IMR-90 (cell line): Measurements from ENCODE around the gene ZNF554. TPM values are rescaled to one million over a fixed set of nuclear protein-coding genes. Genes with fewer than 3 reads are reported as not detected.

Source experiments
- ATAC-seq: fragments of 200-7000 bp; cut with Tn5 transposase; 2 replicates; pipeline ENCODE4 v1.9.1; 2020; ENCODE audit warnings: low read depth, mild to moderate bottlenecking, moderate library complexity
- BruUV-seq: library from RNA; stranded (reverse); fragments of 400-500 nt; replicated peaks from 2 replicates; lab custom pipeline; 2021; lab: Mats Ljungman, UMichigan
- CTCF ChIA-PET: fragments of 300-600 bp; formaldehyde crosslinking; extraction: SDS; loops from one replicate; lab custom pipeline; 2021; ENCODE audit warnings: antibody characterized with exemption; lab: Yijun Ruan, JAX
- POLR2A ChIA-PET: fragments of 300-600 bp; sonication (Branson Sonifier 250); formaldehyde crosslinking; loops from one replicate; lab custom pipeline; 2022; ENCODE audit warnings: antibody characterized with exemption; ENCODE audit not compliant: unreplicated experiment; lab: Charles Lee
- DNase-seq: peaks from one replicate; pipeline ENCODE4 v3.0.0; 2013
- H2AFZ ChIP-seq: replicated peaks from 2 replicates; pipeline ENCODE3; 2013; ENCODE audit warnings: low read length, mild to moderate bottlenecking; ENCODE audit not compliant: poor library complexity
- H2AK5ac ChIP-seq: 2 replicates; pipeline ENCODE4 v1.6.1; 2013; ENCODE audit warnings: low read depth, low read length, inconsistent platforms
- H2AK9ac ChIP-seq: replicated peaks from 2 replicates; pipeline ENCODE3; 2013; ENCODE audit warnings: mild to moderate bottlenecking, low read depth, low read length, moderate library complexity; ENCODE audit not compliant: poor library complexity
- H2BK120ac ChIP-seq: 2 replicates; pipeline ENCODE4 v1.6.1; 2013; ENCODE audit warnings: low read depth, low read length, inconsistent platforms
- H2BK15ac ChIP-seq: 3 replicates; pipeline ENCODE4 v1.6.1; 2013; ENCODE audit warnings: low read depth, low read length, inconsistent platforms
- H2BK20ac ChIP-seq: 2 replicates; pipeline ENCODE4 v1.6.1; 2013; ENCODE audit warnings: low read depth, mild to moderate bottlenecking, inconsistent platforms, low read length, moderate library complexity
- H2BK5ac ChIP-seq: 2 replicates; pipeline ENCODE4 v1.6.1; 2013; ENCODE audit warnings: mild to moderate bottlenecking, low read depth, low read length, inconsistent platforms; ENCODE audit not compliant: poor library complexity, severe bottlenecking
- H3K14ac ChIP-seq: replicated peaks from 2 replicates; pipeline ENCODE4 v1.6.1; 2013; ENCODE audit warnings: low read depth, low read length, inconsistent platforms
- H3K18ac ChIP-seq: 2 replicates; pipeline ENCODE4 v1.6.1; 2013; ENCODE audit warnings: low read depth, low read length, control low read depth
- H3K23ac ChIP-seq: 2 replicates; pipeline ENCODE4 v1.6.1; 2013; ENCODE audit warnings: low read depth, low read length, inconsistent platforms
- H3K27ac ChIP-seq: 2 replicates; pipeline ENCODE4 v1.5.1; 2013; ENCODE audit warnings: mild to moderate bottlenecking, control low read depth, low read length; ENCODE audit not compliant: insufficient read depth
- H3K27me3 ChIP-seq: 2 replicates; pipeline ENCODE4 v1.6.1; 2013; ENCODE audit warnings: low read length; ENCODE audit not compliant: control insufficient read depth, insufficient read depth
- H3K36me3 ChIP-seq: 2 replicates; pipeline ENCODE4 v1.6.1; 2013; ENCODE audit warnings: low read length, mixed read lengths; ENCODE audit not compliant: control insufficient read depth, insufficient read depth
- H3K4ac ChIP-seq: 2 replicates; pipeline ENCODE4 v1.6.1; 2013; ENCODE audit warnings: low read depth, low read length, inconsistent platforms
- H3K4me1 ChIP-seq: 2 replicates; pipeline ENCODE4 v1.6.1; 2013; ENCODE audit warnings: low read length, mixed read lengths; ENCODE audit not compliant: control insufficient read depth, insufficient read depth
- H3K4me2 ChIP-seq: 2 replicates; pipeline ENCODE4 v1.6.1; 2013; ENCODE audit warnings: low read depth, mild to moderate bottlenecking, control low read depth, low read length, moderate library complexity
- H3K4me3 ChIP-seq: 2 replicates; pipeline ENCODE4 v1.5.1; 2013; ENCODE audit warnings: low read depth, mild to moderate bottlenecking, control low read depth, low read length, moderate library complexity; ENCODE audit not compliant: insufficient read depth
- H3K56ac ChIP-seq: 2 replicates; pipeline ENCODE4 v1.6.1; 2013; ENCODE audit warnings: low read length, inconsistent platforms; ENCODE audit not compliant: insufficient read depth; ENCODE audit errors: extremely low read depth
- H3K79me1 ChIP-seq, 2 experiments: 2 replicates each; pipeline ENCODE4 v1.6.1; 2013; ENCODE audit warnings: low read length in 2 of 2, inconsistent platforms in 1 of 2, low read depth in 1 of 2
- H3K9ac ChIP-seq: 2 replicates; pipeline ENCODE4 v1.6.1; 2013; ENCODE audit warnings: low read depth, low read length, control low read depth
- H3K9me1 ChIP-seq: 2 replicates; pipeline ENCODE4 v1.6.1; 2013; ENCODE audit warnings: low read length, inconsistent platforms; ENCODE audit not compliant: insufficient read depth
- H3K9me3 ChIP-seq: 2 replicates; pipeline ENCODE4 v1.6.1; 2013; ENCODE audit warnings: low read length; ENCODE audit not compliant: control insufficient read depth, insufficient read depth
- H4K20me1 ChIP-seq: 2 replicates; pipeline ENCODE4 v1.6.1; 2013; ENCODE audit warnings: low read length, inconsistent platforms; ENCODE audit not compliant: insufficient read depth
- H4K5ac ChIP-seq: 2 replicates; pipeline ENCODE4 v1.6.1; 2013; ENCODE audit warnings: mild to moderate bottlenecking, low read depth, low read length, control low read depth
- H4K8ac ChIP-seq, 2 experiments: 2 replicates each; pipeline ENCODE4 v1.6.1; 2013; ENCODE audit warnings: low read depth in 2 of 2, low read length in 2 of 2, control low read depth in 1 of 2, inconsistent platforms in 1 of 2
- H4K91ac ChIP-seq: 2 replicates; pipeline ENCODE4 v1.6.1; 2013; ENCODE audit warnings: low read depth, low read length, inconsistent platforms; ENCODE audit not compliant: insufficient read depth
- BHLHE40 ChIP-seq: fragments of 150-350 bp; IDR thresholded peaks from 2 replicates; pipeline ENCODE4 v1.6.1; 2016; ENCODE audit warnings: mild to moderate bottlenecking, low read depth, low read length
- CEBPB ChIP-seq: IDR thresholded peaks from 2 replicates; pipeline ENCODE4 v1.6.1; 2012; ENCODE audit warnings: low read depth, low read length, improper control_type of control experiment
- CHD1 ChIP-seq: IDR thresholded peaks from 2 replicates; pipeline ENCODE4 v1.6.1; 2012; ENCODE audit warnings: low read depth, low read length, improper control_type of control experiment
- CTCF ChIP-seq: conservative IDR thresholded peaks from 2 replicates; pipeline ENCODE4 v1.5.1; 2012; ENCODE audit warnings: mild to moderate bottlenecking, low read depth, low read length, improper control_type of control experiment
- FOS ChIP-seq: fragments of 150-350 bp; IDR thresholded peaks from 2 replicates; pipeline ENCODE4 v1.6.1; 2016; ENCODE audit warnings: low read depth, low read length
- MAFK ChIP-seq: IDR thresholded peaks from 2 replicates; pipeline ENCODE4 v1.6.1; 2012; ENCODE audit warnings: low read depth, low read length, improper control_type of control experiment
- MAZ ChIP-seq: IDR thresholded peaks from 2 replicates; pipeline ENCODE4 v1.6.1; 2012; ENCODE audit warnings: low read depth, mild to moderate bottlenecking, low read length, improper control_type of control experiment, moderate library complexity, borderline replicate concordance
- MXI1 ChIP-seq: IDR thresholded peaks from 2 replicates; pipeline ENCODE4 v1.6.1; 2012; ENCODE audit warnings: low read depth, mild to moderate bottlenecking, low read length, moderate library complexity, borderline replicate concordance
- NFE2L2 ChIP-seq: fragments of 150-350 bp; IDR thresholded peaks from 2 replicates; pipeline ENCODE4 v1.6.1; 2016; ENCODE audit warnings: low read depth, mild to moderate bottlenecking, low read length
- POLR2A ChIP-seq: IDR thresholded peaks from 2 replicates; pipeline ENCODE4 v1.6.1; 2012; ENCODE audit warnings: mild to moderate bottlenecking, low read depth, low read length
- RAD21 ChIP-seq: IDR thresholded peaks from 2 replicates; pipeline ENCODE4 v1.6.1; 2012; ENCODE audit warnings: low read length, improper control_type of control experiment
- RCOR1 ChIP-seq: IDR thresholded peaks from 2 replicates; pipeline ENCODE4 v1.6.1; 2012; ENCODE audit warnings: mild to moderate bottlenecking, low read length, improper control_type of control experiment; ENCODE audit not compliant: insufficient replicate concordance
- RFX5 ChIP-seq: IDR thresholded peaks from 2 replicates; pipeline ENCODE4 v1.8.0; 2012; ENCODE audit warnings: low read depth, mild to moderate bottlenecking, low read length, moderate library complexity
- SMC3 ChIP-seq: fragments of 150-350 bp; IDR thresholded peaks from 2 replicates; pipeline ENCODE4 v1.6.1; 2016; ENCODE audit warnings: low read depth, mild to moderate bottlenecking, antibody characterized with exemption, low read length, moderate library complexity
- USF2 ChIP-seq: fragments of 150-350 bp; IDR thresholded peaks from 2 replicates; pipeline ENCODE4 v1.6.1; 2017; ENCODE audit warnings: mild to moderate bottlenecking, antibody characterized with exemption, low read length, low read depth
- WGBS, 2 experiments: methylation state at CpG; one replicate each; pipeline versions ENCODE4 v1.1.5 to v1.1.7; 2013; ENCODE audit warnings: missing lambda C conversion rate in 2 of 2; ENCODE audit not compliant: insufficient read length in 1 of 2; ENCODE audit errors: extremely low coverage in 2 of 2; 5-methylcytosine and 5-hydroxymethylcytosine counted together
- dilution Hi-C: fragments of 300-500 bp; cut with HindIII; formaldehyde crosslinking; loops from one replicate; pipeline ENCODE4 v1.14.3; 2018; ENCODE audit warnings: low sequenced_read_pairs; ENCODE audit not compliant: unreplicated experiment
- in situ Hi-C: fragments of 300-500 bp; cut with MboI; formaldehyde crosslinking; loops from 3 replicates; pipeline ENCODE4 v1.14.3; 2019; ENCODE audit warnings: low sequenced_read_pairs, inconsistent platforms, mixed read lengths
- intact Hi-C: fragments of 100-400 bp; cut with micrococcal nuclease; formaldehyde crosslinking; loops from 2 replicates; pipeline ENCODE4 v1.10.0; 2022
- polyA plus RNA-seq, 3 experiments: library from polyadenylated mRNA; depleted of rRNA; stranded (reverse); fragments of >200 nt; gene quantifications; 2 replicates each; pipeline ENCODE4 v1.2.3, GENCODE V29; 2012; ENCODE audit warnings: low replicate concordance in 1 of 3
- total RNA-seq: library from RNA; depleted of rRNA; stranded (reverse); fragments of >200 nt; gene quantifications from 2 replicates; pipeline ENCODE4 v1.2.3, GENCODE V29; 2012

The ZNF554 gene
- total and polyA plus RNA-seq, 2 of the 4 experiments (the other 2 are of a cell fraction), result 1.5 to 3.0 TPM

GRCh38 chr19:2841855-2842574 lies 22.3 kb downstream of the ZNF554 start:
- CTCF ChIA-PET, result interaction anchor here (0.8 to 1.2 kb wide), 2 partner anchors 46 to 118 kb away, joined by 3 to 4 read pairs; no protein-coding TSS in a partner anchor
- TF ChIP-seq SMC3 (no peak), CTCF (no peak), BHLHE40 (no peak), MAZ (no peak), RAD21 (no peak), MAFK (no peak), POLR2A (no peak), CEBPB (no peak), RCOR1 (no peak), CHD1 (no peak), RFX5 (no peak), USF2 (no peak), NFE2L2 (no peak), MXI1 (no peak), FOS (no peak)

More at GRCh38 chr19:2841855-2842574, 22.3 kb downstream of the ZNF554 start:
- Histone ChIP-seq H3K18ac (no peak overlapping the region), H2BK5ac (no peak overlapping the region), H2AK9ac (peak overlapping the region; percentile 73), H3K4ac (no peak overlapping the region), H4K5ac (no peak overlapping the region), H3K23ac (peak overlapping the region; percentile 45; the same call in 1 of the 2 replicates), H3K4me1 (peaks cover 3% of the 10 kb centered on the region), H3K27me3 (no peaks in the 10 kb centered on the region), H3K9me3 (peaks cover 20% of the 10 kb centered on the region), H2BK20ac (no peak overlapping the region), H3K9ac (peak overlapping the region; percentile 67), H3K56ac (peak overlapping the region; percentile 20; the same call in 1 of the 2 replicates), H4K91ac (no peak overlapping the region), H2AK5ac (0 out of 2 replicates have a peak overlapping the region, but pooled peaks have one; percentile 33), H2AFZ (peak overlapping the region; percentile 100), H3K36me3 (peaks cover 11% of the 10 kb centered on the region), H3K4me3 (peak overlapping the region; percentile 98), H4K8ac (0 out of 4 replicates have a peak overlapping the region, but pooled peaks of 1 of the 2 experiments have one; percentile 3), H3K4me2 (peak overlapping the region; percentile 100), H3K9me1 (no peaks in the 10 kb centered on the region), H3K14ac (no peak overlapping the region), H2BK120ac (no peak overlapping the region), H3K27ac (peak overlapping the region; percentile 37), H2BK15ac (no peak overlapping the region), H4K20me1 (no peaks in the 10 kb centered on the region), H3K79me1 (peaks cover 26 to 44% of the 10 kb centered on the region in 2 experiments)
- in situ Hi-C loops (no loop called here), intact Hi-C loops (no loop called here), dilution Hi-C loops (no loop called here)
- WGBS, 2 experiments, result 0% methylated on average over 2 of the region's 62 CpGs; no CpG with 5 or more reads in 1 of the 2 experiments
- DNase-seq (no peak), ATAC-seq (peak; percentile 6)
- POLR2A ChIA-PET, result no interaction called here
- no TSS peak for BruUV-seq
